T-cell (primary cell): ENCODE data around the gene NRG4. TPM values are rescaled to one million over a fixed set of nuclear protein-coding genes. Genes with fewer than 3 reads are reported as not detected.
"Not testable (repeated sequence)": the region's sequence is repeated elsewhere in the genome, so short reads cannot be mapped to it uniquely, and the experiment has no call there.

Source experiments
- ATAC-seq, 4 experiments: fragments of 200-7000 bp in 3 of 4; fragments of 150-1000 bp in 1 of 4; cut with Tn5 transposase; replicated peaks in 1 of 4; 1 replicate in 3 of 4; 2 replicates in 1 of 4; pipeline ENCODE4 v1.10.0; 2021; ENCODE audit warnings: moderate library complexity in 3 of 4, mild to moderate bottlenecking in 2 of 4, moderate number of reproducible peaks in 1 of 4
- CTCF ChIA-PET, 2 donors: fragments of 300-600 bp; sonication (Branson Sonifier 250); formaldehyde crosslinking; loops; one replicate each; lab custom pipeline; 2022; ENCODE audit warnings: antibody characterized with exemption in 2 of 2; lab: Charles Lee
- POLR2A ChIA-PET, 2 donors: fragments of 300-600 bp; sonication (Branson Sonifier 250); formaldehyde crosslinking; loops; one replicate each; lab custom pipeline; 2022; ENCODE audit warnings: antibody characterized with exemption in 2 of 2; lab: Charles Lee
- DNase-seq, 35 experiments: peaks; one replicate each; pipeline versions ENCODE4 v3.0.0 to v3.0.0-alpha.2; 2013 to 2023
- H3K27ac ChIP-seq: one replicate; pipeline ENCODE4 v1.5.1; 2013; ENCODE audit warnings: low read length
- H3K27me3 ChIP-seq, 2 experiments: replicated peaks in 1 of 2; 1 replicate in 1 of 2; 2 replicates in 1 of 2; pipeline versions ENCODE4 v1.6.1 to v1.7.0; 2013; ENCODE audit warnings: low read length in 1 of 2, mixed read lengths in 1 of 2; ENCODE audit not compliant: control insufficient read depth in 2 of 2, insufficient read depth in 2 of 2; ENCODE audit errors: extremely low read depth in 1 of 2
- H3K36me3 ChIP-seq, 2 donors: 1 replicate in 1 of 2; 2 replicates in 1 of 2; pipeline versions ENCODE4 v1.6.1 to v1.7.0; 2013; ENCODE audit warnings: low read length in 1 of 2; ENCODE audit not compliant: control insufficient read depth in 2 of 2, insufficient read depth in 1 of 2; ENCODE audit errors: extremely low read depth in 1 of 2
- H3K4me1 ChIP-seq, 2 experiments: 1 replicate in 1 of 2; 2 replicates in 1 of 2; pipeline versions ENCODE4 v1.6.1 to v1.7.0; 2013; ENCODE audit warnings: low read length in 2 of 2, mixed read lengths in 1 of 2; ENCODE audit not compliant: insufficient read depth in 2 of 2, control insufficient read depth in 1 of 2; ENCODE audit errors: extremely low read depth in 1 of 2
- H3K4me3 ChIP-seq, 2 donors: 1 replicate in 1 of 2; 2 replicates in 1 of 2; pipeline versions ENCODE4 v1.5.1 to v1.7.0; 2013; ENCODE audit warnings: mild to moderate bottlenecking in 2 of 2, low read length in 1 of 2, moderate library complexity in 1 of 2; ENCODE audit not compliant: control insufficient read depth in 1 of 2; ENCODE audit errors: extremely low read depth in 1 of 2
- H3K9me3 ChIP-seq: 2 replicates; pipeline ENCODE4 v1.7.0; 2013
- H3K27ac Mint-ChIP-seq, 2 donors: one replicate each; pipeline ENCODE4 v1.8.0; 2020 to 2021; ENCODE audit warnings: mild to moderate bottlenecking in 2 of 2, mixed read lengths in 2 of 2
- H3K27me3 Mint-ChIP-seq, 2 donors: one replicate each; pipeline ENCODE4 v1.8.0; 2021 to 2022; ENCODE audit warnings: mixed read lengths in 2 of 2
- H3K36me3 Mint-ChIP-seq: one replicate; pipeline ENCODE4 v1.8.0; 2021; ENCODE audit warnings: mixed read lengths
- H3K4me1 Mint-ChIP-seq, 3 donors: one replicate each; pipeline ENCODE4 v1.8.0; 2020 to 2022; ENCODE audit warnings: mixed read lengths in 3 of 3, mild to moderate bottlenecking in 1 of 3
- H3K4me3 Mint-ChIP-seq, 3 donors: one replicate each; pipeline ENCODE4 v1.8.0; 2020 to 2022; ENCODE audit warnings: mild to moderate bottlenecking in 3 of 3, mixed read lengths in 3 of 3, moderate library complexity in 3 of 3
- H3K9me3 Mint-ChIP-seq, 3 donors: one replicate each; pipeline ENCODE4 v1.8.0; 2020 to 2022; ENCODE audit warnings: mixed read lengths in 3 of 3
- WGBS: methylation state at CpG from one replicate; pipeline ENCODE4 v1.1.5; 2013; ENCODE audit warnings: missing lambda C conversion rate; ENCODE audit not compliant: insufficient coverage; 5-methylcytosine and 5-hydroxymethylcytosine counted together
- total RNA-seq, 35 experiments: library from RNA in 6 of 35; stranded (reverse) in 6 of 35; fragments of 120-200 nt in 1 of 35; gene quantifications; one replicate each; pipeline versions ENCODE4 v1.2.1 to v1.2.4 and lab custom pipeline; 2013 to 2026

The NRG4 gene
- total RNA-seq, 5 donors from 2014 or later (not counting 1 experiment from before 2014, with no cell fraction given) = 0.06 to 0.20 (median 0.09) TPM; not detected in 2

DNA sequence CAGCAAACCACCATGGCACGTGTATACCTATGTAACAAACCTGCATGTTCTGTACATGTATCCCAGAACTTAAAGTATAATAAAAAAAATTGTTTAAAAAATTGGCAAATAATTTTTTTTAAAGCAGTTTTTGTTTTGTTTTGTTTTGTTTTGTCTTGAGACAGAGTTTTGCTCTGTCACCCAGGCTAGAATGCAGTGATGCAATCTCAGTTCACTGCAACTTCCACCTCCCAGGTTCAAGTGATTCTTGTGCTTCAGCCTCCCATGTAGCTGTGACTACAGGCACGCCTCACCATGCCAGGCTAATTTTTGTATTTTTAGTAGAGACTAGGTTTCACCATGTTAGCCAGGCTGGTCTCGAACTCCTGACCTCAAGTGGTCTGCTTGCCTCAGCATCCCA lies 27.5 kb downstream of the NRG4 start:
- H3K4me1 ChIP-seq, H3K4me3 ChIP-seq, H3K4me3 Mint-ChIP-seq, H3K36me3 Mint-ChIP-seq, H3K27ac Mint-ChIP-seq, H3K4me1 Mint-ChIP-seq, ATAC-seq, H3K9me3 ChIP-seq, DNase-seq, POLR2A ChIA-PET, CTCF ChIA-PET, H3K27ac ChIP-seq, H3K9me3 Mint-ChIP-seq, H3K36me3 ChIP-seq, H3K27me3 ChIP-seq: not testable (repeated sequence)
- WGBS = no CpG with 5 or more reads among the region's 3 CpGs
- peaks cover 7 to 16% of the 10 kb centered on the region in 2 donors for H3K27me3 Mint-ChIP-seq

DNA sequence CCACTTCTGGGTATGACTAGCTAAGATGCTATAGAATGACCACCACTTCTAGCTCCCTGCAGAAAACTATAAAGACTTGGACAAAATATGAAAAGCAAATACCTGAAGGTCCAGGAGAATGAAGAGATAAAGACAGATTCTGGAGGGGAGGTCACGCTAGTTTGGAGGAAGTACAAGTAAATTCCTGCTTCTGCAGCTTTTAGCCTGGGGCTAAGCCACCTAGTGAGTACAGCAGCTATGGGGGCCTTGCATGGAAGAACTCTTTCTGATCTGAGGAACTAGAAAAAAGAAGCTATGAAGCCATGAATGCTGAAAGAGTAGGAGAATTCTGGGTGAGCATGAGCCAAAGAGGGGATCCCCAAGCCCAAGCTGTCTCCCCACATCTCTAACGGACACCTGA lies 29.8 kb downstream of the NRG4 start:
- H3K36me3 ChIP-seq = no peaks in the 10 kb centered on the region
- no peak for DNase-seq
- 100% methylated on average over 1 of the region's 2 CpGs for WGBS
- Mint-ChIP-seq H3K27ac (no peak overlapping the region), H3K36me3 (no peaks in the 10 kb centered on the region), H3K4me3 (no peak overlapping the region), H3K9me3 (no peaks in the 10 kb centered on the region), H3K27me3 (peaks cover 21 to 30% of the 10 kb centered on the region in 2 donors), H3K4me1 (no peaks in the 10 kb centered on the region)
- H3K9me3 ChIP-seq = no peaks in the 10 kb centered on the region
- no peak overlapping the region for H3K27ac ChIP-seq
- ChIA-PET POLR2A (no interaction called here), CTCF (no interaction called here)
- H3K4me3 ChIP-seq = no peak overlapping the region
- H3K27me3 ChIP-seq = peaks cover 0 to 5% of the 10 kb centered on the region in 2 experiments
- no peaks in the 10 kb centered on the region for H3K4me1 ChIP-seq
- ATAC-seq = no peak

DNA sequence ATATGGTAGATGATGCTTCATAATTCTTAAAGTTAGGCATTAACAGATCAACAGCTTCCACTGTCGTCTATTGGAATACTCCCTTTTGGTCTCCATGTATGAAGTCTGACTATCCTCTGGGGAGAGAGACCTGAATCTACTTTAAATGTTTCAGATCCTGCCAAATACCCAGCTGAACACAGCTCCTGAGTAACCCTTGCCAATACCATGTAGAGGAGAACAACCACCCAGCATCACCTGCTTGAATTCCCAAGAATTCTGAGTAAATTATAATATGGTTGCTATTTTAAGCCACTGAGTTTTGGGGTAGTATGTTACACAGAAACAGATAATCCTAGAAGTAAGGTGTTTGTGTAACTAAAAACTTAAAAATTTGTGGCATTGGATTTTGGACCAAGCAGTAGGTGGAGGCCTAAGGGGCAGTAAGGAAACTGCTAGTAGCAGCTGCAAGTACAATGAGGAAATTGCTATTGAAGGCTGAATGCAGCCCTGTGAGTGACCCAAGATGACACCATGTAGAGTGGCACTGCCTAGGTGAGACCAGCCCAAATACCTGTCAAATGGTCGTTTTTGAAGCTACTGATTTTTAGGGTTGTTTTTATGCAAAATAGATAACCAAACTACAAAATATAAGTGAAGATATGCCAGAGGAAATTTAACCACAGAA lies 30.9 kb downstream of the NRG4 start:
- H3K27ac ChIP-seq = no peak overlapping the region
- H3K4me1 Mint-ChIP-seq = no peaks in the 10 kb centered on the region
- no peaks in the 10 kb centered on the region for H3K4me1 ChIP-seq
- no peaks in the 10 kb centered on the region for H3K9me3 Mint-ChIP-seq
- no peak overlapping the region for H3K4me3 Mint-ChIP-seq
- peaks cover 0 to 16% of the 10 kb centered on the region in 2 experiments for H3K27me3 ChIP-seq
- ChIA-PET CTCF (no interaction called here), POLR2A (interaction anchor here in 1 of 2 donors (0.6 kb wide), 1 partner anchor 119 kb away, joined by 4 read pairs; no protein-coding TSS in a partner anchor)
- ATAC-seq (no peak), DNase-seq (no peak)
- H3K36me3 Mint-ChIP-seq = no peaks in the 10 kb centered on the region
- peaks cover 21 to 31% of the 10 kb centered on the region in 2 donors for H3K27me3 Mint-ChIP-seq
- no peak overlapping the region for H3K27ac Mint-ChIP-seq
- WGBS = no CpG with 5 or more reads among the region's 2 CpGs
- H3K4me3 ChIP-seq = no peak overlapping the region
- no peaks in the 10 kb centered on the region for H3K36me3 ChIP-seq
- H3K9me3 ChIP-seq = no peaks in the 10 kb centered on the region

DNA sequence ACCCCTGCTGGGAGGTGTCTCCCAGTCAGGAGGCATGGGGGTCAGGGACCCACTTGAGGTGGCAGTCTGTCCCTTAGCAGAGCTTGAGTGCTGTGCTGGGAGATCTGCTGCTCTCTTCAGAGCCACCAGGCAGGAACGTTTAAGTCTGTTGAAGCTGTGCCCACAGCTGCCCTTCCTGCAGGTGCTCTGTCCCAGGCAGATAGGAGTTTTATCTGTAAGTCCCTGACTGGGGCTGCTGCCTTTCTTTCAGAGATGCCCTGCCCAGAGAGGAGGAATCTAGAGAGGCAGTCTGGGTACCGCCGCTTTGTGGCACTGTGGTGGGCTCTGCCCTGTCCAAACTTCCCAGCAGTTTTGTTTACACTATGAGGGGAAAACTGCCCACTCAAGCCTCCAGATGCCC lies 35.5 kb downstream of the NRG4 start:
- H3K27ac Mint-ChIP-seq, H3K9me3 ChIP-seq, DNase-seq, H3K4me1 ChIP-seq, H3K27ac ChIP-seq, H3K4me3 ChIP-seq, H3K9me3 Mint-ChIP-seq, H3K4me1 Mint-ChIP-seq, CTCF ChIA-PET, H3K36me3 Mint-ChIP-seq, H3K4me3 Mint-ChIP-seq, ATAC-seq, H3K36me3 ChIP-seq, POLR2A ChIA-PET: not testable (repeated sequence)
- WGBS = 63% methylated on average over 1 of the region's 3 CpGs
- peaks cover 34 to 35% of the 10 kb centered on the region in 2 donors for H3K27me3 Mint-ChIP-seq
- H3K27me3 ChIP-seq = peaks cover 0 to 13% of the 10 kb centered on the region in 2 experiments

DNA sequence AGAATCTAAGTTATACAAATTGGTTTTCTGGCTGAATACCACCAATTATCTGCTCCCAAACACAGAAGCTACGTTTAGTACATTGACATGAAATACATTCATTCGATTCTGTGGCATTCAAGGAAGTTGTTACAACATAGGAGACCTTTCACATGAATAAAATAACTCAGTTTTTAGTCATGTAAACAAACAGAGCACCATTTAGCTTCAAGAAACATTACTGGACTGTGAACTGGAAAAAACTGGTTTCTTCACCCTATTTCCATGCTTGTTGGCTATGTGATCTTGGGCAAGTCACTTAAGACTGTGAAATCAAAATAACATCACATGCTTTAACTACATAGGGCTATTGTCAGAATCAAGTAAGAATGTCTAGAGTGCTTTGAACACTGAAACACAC lies 46.2 kb downstream of the NRG4 start:
- Mint-ChIP-seq H3K27ac (no peak overlapping the region), H3K36me3 (no peaks in the 10 kb centered on the region), H3K4me3 (no peak overlapping the region), H3K27me3 (peaks cover 5 to 12% of the 10 kb centered on the region in 2 donors), H3K9me3 (peaks cover 0 to 4% (median 1%) of the 10 kb centered on the region in 3 donors), H3K4me1 (no peaks in the 10 kb centered on the region)
- Histone ChIP-seq H3K27me3 (peaks cover 0 to 2% of the 10 kb centered on the region in 2 experiments), H3K4me1 (no peaks in the 10 kb centered on the region), H3K36me3 (no peaks in the 10 kb centered on the region), H3K4me3 (no peak overlapping the region), H3K9me3 (no peaks in the 10 kb centered on the region), H3K27ac (no peak overlapping the region)
- no peak for DNase-seq
- WGBS = 56% methylated on average over 2 of the region's 2 CpGs
- ChIA-PET CTCF (no interaction called here), POLR2A (no interaction called here)
- no peak for ATAC-seq

DNA sequence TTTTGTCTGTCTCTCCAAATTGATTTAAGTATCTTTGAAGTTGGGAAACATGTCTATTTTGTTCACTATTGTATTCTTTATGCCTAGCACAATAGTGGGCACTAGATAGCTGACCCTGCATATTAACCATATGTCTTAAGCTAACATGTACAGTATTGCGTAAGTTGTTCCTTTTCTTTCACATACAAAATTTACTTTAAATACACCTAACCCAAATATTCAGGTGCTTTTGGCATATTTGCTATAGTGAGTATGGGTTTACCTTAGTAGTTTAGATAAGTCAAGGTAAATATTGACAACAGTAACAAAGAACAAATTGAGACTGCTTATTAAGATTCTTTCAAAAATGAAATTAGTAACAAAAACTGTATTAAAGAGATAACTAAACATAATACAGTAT lies 50.9 kb downstream of the NRG4 start:
- H3K4me3 Mint-ChIP-seq = no peak overlapping the region
- ChIA-PET CTCF (no interaction called here), POLR2A (interaction anchor here in 1 of 2 donors (0.7 kb wide), 1 partner anchor 8 kb away, joined by 4 read pairs; no protein-coding TSS in a partner anchor)
- no peak for ATAC-seq
- no peaks in the 10 kb centered on the region for H3K36me3 ChIP-seq
- no peak overlapping the region for H3K4me3 ChIP-seq
- no peaks in the 10 kb centered on the region for H3K27me3 ChIP-seq
- H3K4me1 ChIP-seq = no peaks in the 10 kb centered on the region
- peaks cover 13 to 25% of the 10 kb centered on the region in 2 donors for H3K27me3 Mint-ChIP-seq
- H3K36me3 Mint-ChIP-seq = no peaks in the 10 kb centered on the region
- DNase-seq = no peak
- H3K9me3 Mint-ChIP-seq = peaks cover 0 to 4% (median 1%) of the 10 kb centered on the region in 3 donors
- H3K9me3 ChIP-seq = no peaks in the 10 kb centered on the region
- no peaks in the 10 kb centered on the region for H3K4me1 Mint-ChIP-seq
- no peak overlapping the region for H3K27ac Mint-ChIP-seq
- no CpG with 5 or more reads among the region's 1 CpG for WGBS
- no peak overlapping the region for H3K27ac ChIP-seq
